Measurements from ENCODE around the gene DYNLT1.

DNA sequence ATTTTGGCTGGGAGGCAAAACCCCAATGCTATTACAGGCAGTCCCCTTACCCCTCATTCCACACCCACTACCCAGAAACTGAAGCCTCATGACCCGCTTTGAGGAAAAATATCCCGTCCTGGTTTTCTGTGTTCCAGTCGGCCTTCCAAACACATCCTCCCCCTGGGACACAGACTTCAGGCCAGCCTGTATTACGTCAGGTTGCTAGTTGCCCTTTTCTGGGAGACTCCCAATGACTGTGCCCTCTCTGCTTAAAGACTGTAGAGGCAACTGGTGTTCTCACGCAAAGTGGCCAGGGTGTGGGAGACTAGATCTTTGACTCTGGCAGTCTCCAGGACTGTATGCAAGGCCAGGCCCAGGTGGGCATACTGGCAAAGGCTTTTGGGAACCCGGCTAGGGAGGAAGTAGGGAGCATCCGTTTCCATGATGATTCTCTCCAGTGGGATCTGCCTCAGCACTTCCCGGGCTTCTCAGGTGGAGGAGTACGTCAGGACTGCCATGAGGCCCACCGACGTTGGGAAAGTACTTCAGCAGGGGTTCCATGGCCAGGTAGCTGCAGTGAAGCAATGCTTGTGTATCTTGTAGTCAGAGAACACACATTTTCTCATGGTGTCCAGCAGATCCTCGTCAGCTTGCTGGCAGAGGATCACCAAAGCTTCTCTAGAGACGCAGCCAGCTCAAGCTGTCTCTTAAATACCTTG, 34.9 kb downstream of the DYNLT1 start:
- no peak for TF ChIP-seq POLR2AphosphoS5 (IDR thresholded peaks at IDR 0.05; ENCODE audit: borderline replicate concordance, low read depth, low read length)
- no peak for TF ChIP-seq EZH2 (IDR thresholded peaks at IDR 0.05)
